H1 (cell line): ENCODE data around the gene PRTG. TPM values are rescaled to one million over a fixed set of nuclear protein-coding genes. Genes with fewer than 3 reads are reported as not detected.
"Not testable (repeated sequence)": the region's sequence is repeated elsewhere in the genome, so short reads cannot be mapped to it uniquely, and the experiment has no call there.

Experiments used
- CTCF ChIA-PET: fragments of 300-600 bp; sonication (Branson Sonifier 250); formaldehyde crosslinking; loops from one replicate; lab custom pipeline; 2021; ENCODE audit not compliant: partially characterized antibody; lab: Charles Lee
- POLR2A ChIA-PET: fragments of 300-600 bp; sonication (Branson Sonifier 250); formaldehyde crosslinking; loops from one replicate; lab custom pipeline; 2021; ENCODE audit warnings: inconsistent platforms; ENCODE audit not compliant: partially characterized antibody; lab: Charles Lee
- DNase-seq, 2 experiments: peaks; one replicate each; pipeline versions ENCODE4 v3.0.0 to v3.0.0-alpha.2; 2010 to 2022; ENCODE audit warnings: low spot score in 2 of 2, low read depth in 1 of 2, mixed read lengths in 1 of 2
- FAIRE-seq: peaks from 2 replicates; lab custom pipeline; 2011; peaks lifted over from hg19 to GRCh38; lab: Jason Lieb, UNC
- H2AFZ ChIP-seq: 2 replicates; pipeline ENCODE4 v1.8.1; 2012; ENCODE audit warnings: low read length, inconsistent platforms
- H2AK5ac ChIP-seq: 2 replicates; pipeline ENCODE4 v1.6.1; 2013; ENCODE audit warnings: low read depth, low read length
- H2BK120ac ChIP-seq: replicated peaks from 2 replicates; pipeline ENCODE3; 2013; ENCODE audit warnings: low read depth, low read length, inconsistent platforms
- H2BK12ac ChIP-seq: 2 replicates; pipeline ENCODE4 v1.6.1; 2013; ENCODE audit warnings: low read depth, low read length
- H2BK15ac ChIP-seq: 2 replicates; pipeline ENCODE4 v1.6.1; 2013; ENCODE audit warnings: low read length
- H2BK20ac ChIP-seq: 2 replicates; pipeline ENCODE4 v1.6.1; 2013; ENCODE audit warnings: low read length
- H2BK5ac ChIP-seq: 2 replicates; pipeline ENCODE4 v1.6.1; 2013; ENCODE audit warnings: low read depth, low read length
- H3K14ac ChIP-seq: 2 replicates; pipeline ENCODE4 v1.6.1; 2013; ENCODE audit warnings: inconsistent platforms; ENCODE audit not compliant: insufficient read length
- H3K18ac ChIP-seq: 2 replicates; pipeline ENCODE4 v1.6.1; 2013; ENCODE audit warnings: low read length; ENCODE audit errors: extremely low read depth
- H3K23ac ChIP-seq: 2 replicates; pipeline ENCODE4 v1.6.1; 2013; ENCODE audit warnings: inconsistent platforms; ENCODE audit not compliant: insufficient read length
- H3K23me2 ChIP-seq: 2 replicates; pipeline ENCODE4 v1.6.1; 2013; ENCODE audit warnings: low read depth, low read length
- H3K27ac ChIP-seq: 2 replicates; pipeline ENCODE4 v1.6.1; 2011; ENCODE audit warnings: low read depth, low read length, inconsistent platforms
- H3K27me3 ChIP-seq, 4 experiments: replicated peaks in 1 of 4; 1 replicate in 1 of 4; 2 replicates in 3 of 4; pipeline versions ENCODE4 v1.6.1 to v1.8.1; 2011 to 2013; ENCODE audit warnings: low read length in 3 of 4, mild to moderate bottlenecking in 3 of 4, inconsistent platforms in 2 of 4, mixed read lengths in 2 of 4, moderate library complexity in 1 of 4; ENCODE audit not compliant: control insufficient read depth in 3 of 4, insufficient read depth in 3 of 4; ENCODE audit errors: extremely low read depth in 1 of 4
- H3K36me3 ChIP-seq, 4 experiments: 2 replicates each; pipeline versions ENCODE4 v1.6.1 to v1.8.1; 2011 to 2013; ENCODE audit warnings: mild to moderate bottlenecking in 4 of 4, low read length in 3 of 4, moderate library complexity in 2 of 4, control low read depth in 1 of 4, inconsistent platforms in 1 of 4; ENCODE audit not compliant: insufficient read depth in 4 of 4, control insufficient read depth in 2 of 4
- H3K4ac ChIP-seq: replicated peaks from 2 replicates; pipeline ENCODE3; 2013; ENCODE audit warnings: low read length, low read depth, mixed read lengths, inconsistent platforms; ENCODE audit not compliant: insufficient read length
- H3K4me1 ChIP-seq, 4 experiments: replicated peaks in 1 of 4; 1 replicate in 1 of 4; 2 replicates in 3 of 4; pipeline versions ENCODE4 v1.6.1 to v1.8.1; 2011 to 2013; ENCODE audit warnings: low read length in 3 of 4, inconsistent platforms in 2 of 4, mixed read lengths in 1 of 4; ENCODE audit not compliant: insufficient read depth in 4 of 4, control insufficient read depth in 3 of 4
- H3K4me2 ChIP-seq, 2 experiments: 2 replicates each; pipeline versions ENCODE4 v1.6.1 to v1.8.1; 2011 to 2013; ENCODE audit warnings: low read depth in 2 of 2, low read length in 2 of 2, control low read depth in 1 of 2, inconsistent platforms in 1 of 2, mild to moderate bottlenecking in 1 of 2; ENCODE audit not compliant: insufficient read depth in 1 of 2
- H3K4me3 ChIP-seq, 4 experiments: fragments of 200-600, 300-600 bp in 1 of 4; sonication (generic), shearing (Covaris generic), sonication (Bioruptor Twin) in 1 of 4; 2 replicates each; pipeline versions ENCODE4 v1.5.1 to v1.8.1; 2011 to 2016; ENCODE audit warnings: low read length in 4 of 4, low read depth in 3 of 4, control low read depth in 2 of 4, inconsistent platforms in 2 of 4, mild to moderate bottlenecking in 2 of 4, mixed read lengths in 1 of 4, moderate library complexity in 1 of 4; ENCODE audit not compliant: insufficient read depth in 2 of 4; ENCODE audit errors: extremely low read depth in 1 of 4
- H3K56ac ChIP-seq: replicated peaks from 2 replicates; pipeline ENCODE3; 2013; ENCODE audit warnings: low read depth, mild to moderate bottlenecking, mixed read lengths, low read length, inconsistent platforms; ENCODE audit not compliant: insufficient read length
- H3K79me1 ChIP-seq: 2 replicates; pipeline ENCODE4 v1.6.1; 2013; ENCODE audit warnings: low read depth, low read length, control low read depth
- H3K79me2 ChIP-seq, 2 experiments: 2 replicates each; pipeline versions ENCODE4 v1.6.1 to v1.8.1; 2012 to 2013; ENCODE audit warnings: low read length in 2 of 2, mild to moderate bottlenecking in 2 of 2, inconsistent platforms in 1 of 2; ENCODE audit not compliant: insufficient read depth in 2 of 2, control insufficient read depth in 1 of 2
- H3K9ac ChIP-seq, 4 experiments: replicated peaks in 1 of 4; 1 replicate in 1 of 4; 2 replicates in 3 of 4; pipeline versions ENCODE4 v1.6.1 to v1.8.1; 2011 to 2013; ENCODE audit warnings: low read depth in 3 of 4, low read length in 3 of 4, control low read depth in 2 of 4, mild to moderate bottlenecking in 2 of 4, moderate library complexity in 2 of 4, inconsistent platforms in 1 of 4; ENCODE audit errors: extremely low read depth in 1 of 4
- H3K9me3 ChIP-seq, 2 experiments: 2 replicates each; pipeline versions ENCODE4 v1.6.1 to v1.8.1; 2012 to 2013; ENCODE audit warnings: mild to moderate bottlenecking in 2 of 2, moderate library complexity in 2 of 2, control low read depth in 1 of 2, inconsistent platforms in 1 of 2, low read depth in 1 of 2, low read length in 1 of 2, mixed read lengths in 1 of 2; ENCODE audit not compliant: insufficient read depth in 2 of 2
- H4K20me1 ChIP-seq, 2 experiments: replicated peaks in 1 of 2; 2 replicates each; pipeline versions ENCODE3 to v1.8.1; 2011 to 2013; ENCODE audit warnings: inconsistent platforms in 2 of 2, low read length in 2 of 2, mild to moderate bottlenecking in 1 of 2; ENCODE audit not compliant: insufficient read depth in 2 of 2, control insufficient read depth in 1 of 2
- H4K5ac ChIP-seq: 2 replicates; pipeline ENCODE4 v1.6.1; 2013; ENCODE audit warnings: low read length, low read depth, mixed read lengths, inconsistent platforms; ENCODE audit not compliant: insufficient read length
- H4K8ac ChIP-seq: 2 replicates; pipeline ENCODE4 v1.8.0; 2013; ENCODE audit warnings: mild to moderate bottlenecking, moderate library complexity, low read length, inconsistent platforms; ENCODE audit not compliant: insufficient read depth; ENCODE audit errors: extremely low read depth
- H4K91ac ChIP-seq: replicated peaks from 2 replicates; pipeline ENCODE3; 2013; ENCODE audit warnings: low read length, mixed read lengths, inconsistent platforms; ENCODE audit not compliant: insufficient read length
- WGBS, 2 experiments: shearing (Covaris generic) in 1 of 2; methylation state at CpG; one replicate each; pipeline versions ENCODE4 v1.1.6 to v1.1.7; 2013 to 2015; ENCODE audit warnings: low lambda C conversion rate in 2 of 2, mixed read lengths in 2 of 2, inconsistent platforms in 1 of 2, low coverage in 1 of 2, missing lambda C conversion rate in 1 of 2; ENCODE audit not compliant: insufficient replicate concordance in 2 of 2, insufficient coverage in 1 of 2, insufficient read length in 1 of 2; ENCODE audit errors: extremely low coverage in 1 of 2, missing lambda C conversion rate in 1 of 2; 5-methylcytosine and 5-hydroxymethylcytosine counted together
- polyA plus RNA-seq, 7 experiments: library from polyadenylated mRNA; depleted of rRNA in 3 of 7; stranded (reverse) in 5 of 7; unstranded in 2 of 7; fragments of >200 nt in 5 of 7; fragments of 200-250 nt in 2 of 7; gene quantifications; 1 replicate in 5 of 7; 2 replicates in 1 of 7; 4 replicates in 1 of 7; pipeline versions ENCODE4 v1.2.1 to v1.2.3, GENCODE V29; 2011 to 2013; ENCODE audit warnings: missing spikeins in 2 of 7, mixed read lengths in 2 of 7
- total RNA-seq: library from RNA; stranded (reverse); fragmentation: NEBNext Ultra II Directional; extraction: Animal tissue kit (Norgen Biotek cat#: 25700); gene quantifications from 2 replicates; pipeline ENCODE4 v1.2.1, GENCODE V29; 2021

The PRTG gene
- total and polyA plus RNA-seq, 2 of the 8 experiments (the other 6 are each of a cell fraction or from before 2014, with no cell fraction given): 3.1 to 3.2 TPM

GRCh38 chr15:55693116-55693515 is 49.8 kb downstream of the PRTG start:
- H3K4me2 ChIP-seq, H4K20me1 ChIP-seq: not testable (repeated sequence)

More at GRCh38 chr15:55693116-55693515, 49.8 kb downstream of the PRTG start:
- H3K9me3 ChIP-seq, H3K4me1 ChIP-seq, H2BK15ac ChIP-seq, H3K9ac ChIP-seq, H3K27ac ChIP-seq, POLR2A ChIA-PET, H3K4me3 ChIP-seq, H2BK12ac ChIP-seq, H3K36me3 ChIP-seq, H3K23ac ChIP-seq, H4K91ac ChIP-seq, H2BK20ac ChIP-seq, H3K4ac ChIP-seq, H2BK5ac ChIP-seq, DNase-seq, H3K56ac ChIP-seq, H3K14ac ChIP-seq, H2AK5ac ChIP-seq, H3K23me2 ChIP-seq, FAIRE-seq, H3K79me1 ChIP-seq, H4K8ac ChIP-seq, H3K27me3 ChIP-seq, H3K18ac ChIP-seq, H2BK120ac ChIP-seq, H2AFZ ChIP-seq, H4K5ac ChIP-seq, H3K79me2 ChIP-seq: not testable (repeated sequence)
- 88% methylated on average over 12 of the region's 14 CpGs; no CpG with 5 or more reads in 1 of the 2 experiments for WGBS, 2 experiments
- CTCF ChIA-PET: interaction anchor here (0.8 to 1.3 kb wide), 3 partner anchors 19 to 96 kb away, joined by 3 read pairs; no protein-coding TSS in a partner anchor
